Loucy (cell line): ENCODE results near the gene PDXP.

Experiments
- H2AFZ ChIP-seq: fragments of 200-600 bp; sonication (generic); 2 replicates; pipeline ENCODE4 v1.6.0; 2016; ENCODE audit warnings: antibody characterized with exemption, mild to moderate bottlenecking, low read length, moderate library complexity
- H3F3A ChIP-seq: fragments of 200-600 bp; 2 replicates; pipeline ENCODE4 v1.6.0; 2016; ENCODE audit warnings: antibody characterized with exemption, low read depth, mild to moderate bottlenecking
- H3K27me3 ChIP-seq: fragments of 200-600 bp; sonication (generic); 2 replicates; pipeline ENCODE4 v1.6.1; 2014; ENCODE audit warnings: low read length, mild to moderate bottlenecking; ENCODE audit not compliant: insufficient read depth, poor library complexity, severe bottlenecking
- H3K36me3 ChIP-seq: fragments of 200-600 bp; sonication (generic); 2 replicates; pipeline ENCODE4 v1.6.1; 2016; ENCODE audit warnings: low read length; ENCODE audit not compliant: insufficient read depth
- H3K4me1 ChIP-seq: fragments of 200-600 bp; sonication (generic); 2 replicates; pipeline ENCODE4 v1.5.1; 2014; ENCODE audit warnings: low read length, mild to moderate bottlenecking; ENCODE audit not compliant: insufficient read depth, poor library complexity, severe bottlenecking
- H3K4me2 ChIP-seq: fragments of 200-600 bp; sonication (generic); 2 replicates; pipeline ENCODE4 v1.6.0; 2014; ENCODE audit warnings: antibody characterized with exemption, low read length, low read depth, mild to moderate bottlenecking; ENCODE audit not compliant: poor library complexity, severe bottlenecking
- H3K4me3 ChIP-seq: fragments of 200-600 bp; sonication (generic); 2 replicates; pipeline ENCODE4 v1.5.1; 2014; ENCODE audit warnings: low read length, mild to moderate bottlenecking, mixed read lengths; ENCODE audit not compliant: poor library complexity, severe bottlenecking
- H3K79me2 ChIP-seq: fragments of 200-600 bp; sonication (generic); 2 replicates; pipeline ENCODE4 v1.6.1; 2014; ENCODE audit warnings: low read length; ENCODE audit not compliant: insufficient read depth
- H3K9ac ChIP-seq: fragments of 200-600 bp; sonication (generic); 2 replicates; pipeline ENCODE4 v1.6.0; 2014; ENCODE audit warnings: mild to moderate bottlenecking, low read depth, low read length, moderate library complexity; ENCODE audit not compliant: poor library complexity, severe bottlenecking
- H3K9me2 ChIP-seq: fragments of 200-600 bp; sonication (generic); replicated peaks from 2 replicates; pipeline ENCODE4 v1.6.1; 2016; ENCODE audit warnings: low read depth, low read length, mixed read lengths
- H3K9me3 ChIP-seq: fragments of 200-600 bp; sonication (generic); 2 replicates; pipeline ENCODE4 v1.6.1; 2014; ENCODE audit warnings: mild to moderate bottlenecking, antibody characterized with exemption, low read length, low read depth; ENCODE audit not compliant: insufficient read depth
- H4K20me1 ChIP-seq: fragments of 200-600 bp; sonication (generic); 2 replicates; pipeline ENCODE4 v1.6.0; 2014; ENCODE audit warnings: antibody characterized with exemption, low read length, mild to moderate bottlenecking; ENCODE audit not compliant: insufficient read depth, poor library complexity, severe bottlenecking
- CTCF ChIP-seq: fragments of 200-600 bp; sonication (generic); conservative IDR thresholded peaks from 2 replicates; pipeline ENCODE4 v1.5.1; 2014; ENCODE audit warnings: mild to moderate bottlenecking, antibody characterized with exemption, low read length
- EZH2phosphoT487 ChIP-seq: fragments of 200-600 bp; IDR thresholded peaks from 2 replicates; pipeline ENCODE4 v1.6.1; 2018; ENCODE audit warnings: antibody characterized with exemption, mild to moderate bottlenecking, moderate library complexity, borderline replicate concordance

PDXP gene

GRCh38 chr22:37640591-37641560, 17.6 kb upstream of the PDXP start:
- H3K4me3 ChIP-seq: peak overlapping the region; percentile 89
- no peaks in the 10 kb centered on the region for H3K27me3 ChIP-seq
- no peaks in the 10 kb centered on the region for H3K9me2 ChIP-seq
- peaks cover 16% of the 10 kb centered on the region; the same call in 1 of the 2 replicates for H3K36me3 ChIP-seq
- no peak for TF ChIP-seq EZH2phosphoT487
- no peak for TF ChIP-seq CTCF
- no peak overlapping the region for H2AFZ ChIP-seq
- no peaks in the 10 kb centered on the region for H3K9me3 ChIP-seq
- H4K20me1 ChIP-seq: peaks cover 22% of the 10 kb centered on the region
- H3K9ac ChIP-seq: peak overlapping the region; percentile 94
- peaks cover 54% of the 10 kb centered on the region for H3K4me1 ChIP-seq
- peak overlapping the region; percentile 98 for H3K4me2 ChIP-seq
- H3K79me2 ChIP-seq: peaks cover 47% of the 10 kb centered on the region
- peaks cover 9% of the 10 kb centered on the region for H3F3A ChIP-seq

GRCh38 chr22:37641561-37641949, 17.0 kb upstream of the PDXP start:
- Histone ChIP-seq H3K27me3 (no peaks in the 10 kb centered on the region), H2AFZ (no peak overlapping the region), H3K4me3 (peak overlapping the region; percentile 89), H3K9me3 (no peaks in the 10 kb centered on the region), H3K4me1 (peaks cover 47% of the 10 kb centered on the region), H3K9me2 (no peaks in the 10 kb centered on the region), H3K79me2 (peaks cover 47% of the 10 kb centered on the region), H3F3A (peaks cover 9% of the 10 kb centered on the region), H3K4me2 (peak overlapping the region; percentile 98), H4K20me1 (peaks cover 22% of the 10 kb centered on the region), H3K9ac (peak overlapping the region; percentile 94), H3K36me3 (peaks cover 16% of the 10 kb centered on the region; the same call in 1 of the 2 replicates)
- TF ChIP-seq CTCF: no peak
- no peak for TF ChIP-seq EZH2phosphoT487

- Histone ChIP-seq H2AFZ (no peak overlapping the region), H3K9me3 (no peaks in the 10 kb centered on the region), H3K36me3 (peaks cover 22% of the 10 kb centered on the region; the same call in 1 of the 2 replicates), H3K4me2 (peak overlapping the region; percentile 48), H3K79me2 (peaks cover 47% of the 10 kb centered on the region), H3K4me3 (peak overlapping the region; percentile 28), H3F3A (no peaks in the 10 kb centered on the region), H3K4me1 (peaks cover 29% of the 10 kb centered on the region), H3K27me3 (no peaks in the 10 kb centered on the region), H4K20me1 (peaks cover 22% of the 10 kb centered on the region), H3K9me2 (no peaks in the 10 kb centered on the region), H3K9ac (peak overlapping the region; percentile 94)
- TF ChIP-seq CTCF (peak; percentile 90), EZH2phosphoT487 (no peak)
Measured at GRCh38 chr22:37643225-37643847, 15.2 kb upstream of the PDXP start.
